HG03439 (cell line): ENCODE measurements around the gene CENPP.

Experiments used
- ATAC-seq: cut with Tn5 transposase; IDR thresholded peaks from one replicate; pipeline ENCODE4 v1.9.1; 2021; ENCODE audit warnings: mild to moderate bottlenecking, moderate library complexity; ENCODE audit not compliant: unreplicated experiment

The CENPP gene

GRCh38 chr9:92503156-92503555 lies 177.4 kb downstream of the CENPP start:
- no peak for ATAC-seq

- ATAC-seq, result no peak
Measured at GRCh38 chr9:92504881-92505280, 179.1 kb downstream of the CENPP start.

- no peak for ATAC-seq
Measured at GRCh38 chr9:92506184-92506857, 180.6 kb downstream of the CENPP start.

GRCh38 chr9:92507005-92507404 lies 181.3 kb downstream of the CENPP start:
- no peak for ATAC-seq

GRCh38 chr9:92507496-92507895 lies 181.7 kb downstream of the CENPP start:
- ATAC-seq, result no peak

- ATAC-seq, result no peak
Measured at GRCh38 chr9:92508018-92508820, 182.5 kb downstream of the CENPP start.

- ATAC-seq, result no peak
Measured at GRCh38 chr9:92509050-92509449, 183.3 kb downstream of the CENPP start.

GRCh38 chr9:92510747-92511146 lies 185.0 kb downstream of the CENPP start:
- ATAC-seq, result no peak

- no peak for ATAC-seq
Measured at GRCh38 chr9:92512622-92513021, 186.9 kb downstream of the CENPP start.

- ATAC-seq, result no peak
Measured at GRCh38 chr9:92513349-92513748, 187.6 kb downstream of the CENPP start.

- ATAC-seq, result no peak
Measured at GRCh38 chr9:92514635-92515034, 188.9 kb downstream of the CENPP start.

- ATAC-seq, result no peak
Measured at GRCh38 chr9:92516521-92516920, 190.8 kb downstream of the CENPP start.

- no peak for ATAC-seq
Measured at GRCh38 chr9:92517046-92517445, 191.3 kb downstream of the CENPP start.

- ATAC-seq, result no peak
Measured at GRCh38 chr9:92518199-92518598, 192.4 kb downstream of the CENPP start.

GRCh38 chr9:92520837-92521236 lies 195.1 kb downstream of the CENPP start:
- no peak for ATAC-seq

- no peak for ATAC-seq
Measured at GRCh38 chr9:92522983-92523970, 197.5 kb downstream of the CENPP start.

- no peak for ATAC-seq
Measured at GRCh38 chr9:92524881-92525280, 199.1 kb downstream of the CENPP start.

- no peak for ATAC-seq
Measured at GRCh38 chr9:92525306-92525705, 199.6 kb downstream of the CENPP start.

GRCh38 chr9:92527291-92527828 lies 201.6 kb downstream of the CENPP start:
- ATAC-seq, result no peak

GRCh38 chr9:92527832-92528521 lies 202.2 kb downstream of the CENPP start:
- ATAC-seq, result no peak
